HL-60 (cell line): Measurements from ENCODE around the gene SUPT20HL1.

Experiments
- CTCF ChIP-seq: IDR thresholded peaks from one replicate; pipeline ENCODE4 v1.5.1; 2011; ENCODE audit warnings: low read length, control low read depth, inconsistent platforms; ENCODE audit not compliant: insufficient read depth
- POLR2AphosphoS5 ChIP-seq: IDR thresholded peaks from 2 replicates; pipeline ENCODE4 v1.6.1; 2012; ENCODE audit warnings: low read depth
- REST ChIP-seq: IDR thresholded peaks from 2 replicates; pipeline ENCODE4 v1.6.1; 2012; ENCODE audit warnings: low read depth; ENCODE audit not compliant: insufficient replicate concordance
- SPI1 ChIP-seq: IDR thresholded peaks from 2 replicates; pipeline ENCODE4 v1.6.1; 2012; ENCODE audit warnings: low read depth, mild to moderate bottlenecking, borderline replicate concordance

GRCh38 chrX:24339911-24340310 is 20.5 kb upstream of the SUPT20HL1 start:
- TF ChIP-seq CTCF (no peak), POLR2AphosphoS5 (no peak), SPI1 (no peak), REST (no peak)
